Osteoblast (primary cell): ENCODE results near the gene PLPPR1. TPM values are rescaled to one million over a fixed set of nuclear protein-coding genes. Genes with fewer than 3 reads are reported as not detected.

ENCODE experiments used
- DNase-seq: peaks from one replicate; pipeline ENCODE4 v3.0.0; 2011; ENCODE audit warnings: low spot score, mixed read lengths; ENCODE audit not compliant: insufficient read length; ENCODE audit errors: missing footprints
- H2AFZ ChIP-seq: 2 replicates; pipeline ENCODE4 v1.6.0; 2011; ENCODE audit warnings: mild to moderate bottlenecking, low read length
- H3K27ac ChIP-seq: 2 replicates; pipeline ENCODE4 v1.5.1; 2011; ENCODE audit warnings: mild to moderate bottlenecking, low read depth, low read length, moderate library complexity
- H3K27me3 ChIP-seq: 2 replicates; pipeline ENCODE4 v1.6.0; 2012; ENCODE audit warnings: mild to moderate bottlenecking, control low read depth, inconsistent platforms, low read length, moderate library complexity; ENCODE audit not compliant: insufficient read depth
- H3K36me3 ChIP-seq: 2 replicates; pipeline ENCODE4 v1.5.1; 2011; ENCODE audit warnings: mild to moderate bottlenecking, low read length, control low read depth, moderate library complexity; ENCODE audit not compliant: insufficient read depth
- H3K4me1 ChIP-seq: 2 replicates; pipeline ENCODE4 v1.5.1; 2011; ENCODE audit warnings: mild to moderate bottlenecking, low read length, control low read depth, moderate library complexity; ENCODE audit not compliant: insufficient read depth
- H3K4me2 ChIP-seq: 2 replicates; pipeline ENCODE4 v1.6.0; 2011; ENCODE audit warnings: mild to moderate bottlenecking, low read length; ENCODE audit not compliant: insufficient read depth
- H3K4me3 ChIP-seq: fragments of 200-600 bp; sonication (generic); 3 replicates; pipeline ENCODE4 v1.5.1; 2012; ENCODE audit warnings: mild to moderate bottlenecking, low read length, inconsistent platforms; ENCODE audit not compliant: insufficient read depth
- H3K79me2 ChIP-seq: 2 replicates; pipeline ENCODE4 v1.6.0; 2012; ENCODE audit warnings: mild to moderate bottlenecking, low read length, control low read depth, inconsistent platforms; ENCODE audit not compliant: insufficient read depth
- H3K9me3 ChIP-seq: 2 replicates; pipeline ENCODE4 v1.5.1; 2011; ENCODE audit warnings: low read depth, low read length, control low read depth
- H4K20me1 ChIP-seq: 2 replicates; pipeline ENCODE4 v1.6.0; 2012; ENCODE audit warnings: mild to moderate bottlenecking, low read length, control low read depth; ENCODE audit not compliant: insufficient read depth
- total RNA-seq: library from RNA; depleted of rRNA; stranded (reverse); fragments of >200 nt; gene quantifications from 2 replicates; pipeline ENCODE4 v1.2.3, GENCODE V29; 2012
- TF ChIP-seq, protein P1 (sequence below): IDR thresholded peaks from 2 replicates; pipeline ENCODE4 v1.5.1; 2011; ENCODE audit warnings: mild to moderate bottlenecking, low read depth, low read length, moderate library complexity; ENCODE audit errors: extremely low read depth

The PLPPR1 gene
- not detected in 2 replicates for total RNA-seq

DNA sequence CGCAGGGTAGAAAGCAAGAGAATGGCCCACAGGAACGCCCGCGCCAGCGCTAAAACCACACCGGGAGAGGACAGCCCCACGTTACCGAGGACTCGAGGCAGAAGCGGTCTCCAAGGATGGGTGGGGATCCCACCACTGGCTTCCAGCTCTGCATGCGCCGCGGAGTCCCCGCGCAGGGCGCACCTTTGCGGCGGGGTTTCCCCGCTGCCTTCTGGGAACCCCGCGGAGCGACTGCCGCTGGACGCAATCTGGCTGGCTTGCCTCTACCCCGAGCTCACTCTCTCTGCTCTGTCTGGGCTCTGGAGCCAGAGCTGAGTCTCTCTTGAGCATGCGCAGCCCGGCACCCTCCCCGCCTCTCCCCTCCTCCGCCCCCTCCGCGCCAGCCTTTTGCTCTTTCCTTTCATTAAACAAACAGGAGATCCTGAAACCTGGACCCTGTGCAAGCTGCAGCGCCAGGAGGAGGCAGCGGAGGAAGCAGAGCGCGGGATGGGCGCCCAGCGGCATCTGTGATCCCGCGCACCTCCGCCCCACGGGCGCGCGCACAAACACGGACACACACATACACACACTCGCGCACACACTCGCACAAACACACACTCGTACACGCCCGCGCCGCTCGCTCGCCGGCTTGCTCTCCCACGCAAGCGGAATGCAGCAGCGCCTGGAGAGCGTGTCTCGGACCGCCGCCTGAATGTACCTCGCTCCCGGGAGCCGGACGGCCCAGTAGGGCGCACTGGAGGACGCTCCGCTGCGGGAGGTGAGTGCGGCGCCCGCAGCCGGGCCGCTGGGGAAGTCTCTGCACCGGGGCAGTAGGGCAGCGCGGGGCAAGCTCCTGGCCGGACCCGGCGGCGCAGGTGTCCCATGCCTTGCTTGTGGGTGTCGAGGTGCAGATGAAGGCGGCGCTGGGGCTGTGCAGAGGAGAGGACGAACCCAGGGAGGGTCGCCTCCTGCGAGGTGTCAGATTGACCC, at the start of gene PLPPR1:
PLPPR1 (plus strand) TSS at position 382 of the 969 bp plus-strand sequence.
- Histone ChIP-seq H3K36me3 (no peaks in the 10 kb centered on the region), H3K4me2 (peak within 1 kb of the TSS; percentile 57), H3K79me2 (no peaks in the 10 kb centered on the region), H3K9me3 (no peaks in the 10 kb centered on the region), H4K20me1 (no peaks in the 10 kb centered on the region), H3K4me1 (no peaks in the 10 kb centered on the region), H2AFZ (peak within 1 kb of the TSS; percentile 59), H3K27me3 (peaks cover 9% of the 10 kb centered on the region), H3K27ac (no peak within 1 kb of the TSS), H3K4me3 (peak within 1 kb of the TSS; percentile 60)
- DNase-seq, result peak; percentile 86
- TF ChIP-seq, protein P1, sequence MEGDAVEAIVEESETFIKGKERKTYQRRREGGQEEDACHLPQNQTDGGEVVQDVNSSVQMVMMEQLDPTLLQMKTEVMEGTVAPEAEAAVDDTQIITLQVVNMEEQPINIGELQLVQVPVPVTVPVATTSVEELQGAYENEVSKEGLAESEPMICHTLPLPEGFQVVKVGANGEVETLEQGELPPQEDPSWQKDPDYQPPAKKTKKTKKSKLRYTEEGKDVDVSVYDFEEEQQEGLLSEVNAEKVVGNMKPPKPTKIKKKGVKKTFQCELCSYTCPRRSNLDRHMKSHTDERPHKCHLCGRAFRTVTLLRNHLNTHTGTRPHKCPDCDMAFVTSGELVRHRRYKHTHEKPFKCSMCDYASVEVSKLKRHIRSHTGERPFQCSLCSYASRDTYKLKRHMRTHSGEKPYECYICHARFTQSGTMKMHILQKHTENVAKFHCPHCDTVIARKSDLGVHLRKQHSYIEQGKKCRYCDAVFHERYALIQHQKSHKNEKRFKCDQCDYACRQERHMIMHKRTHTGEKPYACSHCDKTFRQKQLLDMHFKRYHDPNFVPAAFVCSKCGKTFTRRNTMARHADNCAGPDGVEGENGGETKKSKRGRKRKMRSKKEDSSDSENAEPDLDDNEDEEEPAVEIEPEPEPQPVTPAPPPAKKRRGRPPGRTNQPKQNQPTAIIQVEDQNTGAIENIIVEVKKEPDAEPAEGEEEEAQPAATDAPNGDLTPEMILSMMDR, result no peak

DNA sequence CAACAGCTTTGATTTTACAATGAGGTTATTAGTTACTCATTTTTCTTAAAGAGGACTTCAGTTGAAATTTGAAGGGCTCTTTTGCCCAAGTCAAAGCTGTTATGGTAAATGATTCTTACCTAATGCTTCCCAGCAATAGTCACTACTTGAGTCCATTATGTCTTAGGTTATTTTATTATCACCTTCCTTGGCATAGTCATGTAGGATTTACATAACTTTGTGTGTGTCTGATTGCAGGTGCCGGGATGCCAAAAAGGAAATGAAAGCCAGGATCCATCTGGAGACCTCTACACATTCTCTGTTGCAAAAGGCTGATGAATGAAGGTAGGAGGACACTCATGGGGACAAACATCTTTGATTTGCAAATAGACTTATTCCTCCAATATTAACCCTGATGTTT, 38.8 kb upstream of the PLPPR1 start:
- Histone ChIP-seq H3K27me3 (no peaks in the 10 kb centered on the region), H3K36me3 (no peaks in the 10 kb centered on the region), H3K4me1 (no peaks in the 10 kb centered on the region), H4K20me1 (no peaks in the 10 kb centered on the region), H3K9me3 (peaks cover 7% of the 10 kb centered on the region), H3K4me2 (no peak overlapping the region), H3K4me3 (no peak overlapping the region), H2AFZ (no peak overlapping the region), H3K79me2 (no peaks in the 10 kb centered on the region), H3K27ac (no peak overlapping the region)
- TF ChIP-seq, protein P1, result no peak
- DNase-seq, result no peak

DNA sequence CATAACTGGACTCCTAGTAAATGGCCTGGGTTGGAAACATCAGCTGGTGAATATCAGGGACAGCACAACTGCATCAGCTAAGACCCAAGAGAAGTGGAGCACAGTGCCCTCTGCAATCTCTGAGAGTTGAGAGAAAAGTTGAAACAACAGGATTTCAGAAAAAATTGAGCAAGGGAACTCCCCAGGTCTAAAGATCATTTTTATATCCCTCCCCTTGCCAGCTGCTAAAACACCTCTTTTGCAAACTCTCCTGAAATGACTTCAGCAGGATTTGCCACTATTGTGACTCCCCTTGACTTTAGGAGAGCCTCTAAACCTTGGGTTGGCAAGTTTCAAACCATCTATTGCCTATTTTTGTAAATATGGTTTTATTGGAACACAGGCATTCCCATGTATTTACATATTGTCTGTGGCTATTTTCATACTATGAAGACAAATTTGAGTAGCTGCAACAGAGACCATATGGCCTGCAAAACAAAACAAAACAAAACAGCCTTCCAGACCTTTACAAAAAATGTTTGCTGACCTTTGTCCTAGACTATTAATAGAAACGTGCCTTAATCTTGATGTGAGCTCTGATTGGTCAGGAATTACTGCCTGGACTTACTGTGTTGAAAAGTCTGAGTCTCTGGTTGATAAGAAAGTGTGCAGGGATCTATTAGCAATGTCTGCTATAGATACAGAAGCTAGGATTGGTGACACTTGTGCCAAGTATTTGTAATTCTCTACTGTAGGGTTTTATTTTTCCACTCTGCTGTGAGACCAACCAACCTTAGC, 37.7 kb upstream of the PLPPR1 start:
- Histone ChIP-seq H3K4me2 (no peak overlapping the region), H3K36me3 (no peaks in the 10 kb centered on the region), H3K27me3 (no peaks in the 10 kb centered on the region), H2AFZ (no peak overlapping the region), H3K4me3 (no peak overlapping the region), H3K27ac (no peak overlapping the region), H3K4me1 (no peaks in the 10 kb centered on the region), H3K9me3 (peaks cover 7% of the 10 kb centered on the region), H3K79me2 (no peaks in the 10 kb centered on the region), H4K20me1 (no peaks in the 10 kb centered on the region)
- no peak for DNase-seq
- TF ChIP-seq, protein P1, result no peak

- Histone ChIP-seq H3K36me3 (no peaks in the 10 kb centered on the region), H3K4me3 (no peak overlapping the region), H3K9me3 (peaks cover 7% of the 10 kb centered on the region), H3K27ac (no peak overlapping the region), H3K4me2 (no peak overlapping the region), H2AFZ (no peak overlapping the region), H3K4me1 (no peaks in the 10 kb centered on the region), H4K20me1 (no peaks in the 10 kb centered on the region), H3K79me2 (no peaks in the 10 kb centered on the region), H3K27me3 (no peaks in the 10 kb centered on the region)
- DNase-seq, result no peak
- TF ChIP-seq, protein P1, result no peak
Measured at GRCh38 chr9:100992632-100993031, 35.9 kb upstream of the PLPPR1 start.
